GM12878 (cell line): ENCODE results near the gene MAP6D1. TPM values are rescaled to one million over a fixed set of nuclear protein-coding genes. Genes with fewer than 3 reads are reported as not detected.
A peak's percentile ranks its signal among the peaks of the same experiment; 100 is the strongest.

ENCODE experiments used
- ATAC-seq: fragments of 200-7000 bp; cut with Tn5 transposase; 3 replicates; pipeline ENCODE4 v1.9.1; 2020; ENCODE audit warnings: mild to moderate bottlenecking, moderate library complexity
- BruUV-seq: library from RNA; stranded (reverse); fragments of 400-500 nt; replicated peaks from 2 replicates; lab custom pipeline; 2021; lab: Mats Ljungman, UMichigan
- CTCF ChIA-PET: fragments of 300-600 bp; sonication (Branson Sonifier 250); formaldehyde crosslinking; extraction: SDS; loops from one replicate; lab custom pipeline; 2021; ENCODE audit warnings: inconsistent platforms; lab: Yijun Ruan, JAX
- POLR2A ChIA-PET: fragments of 350-600 bp; formaldehyde crosslinking; extraction: SDS; loops from one replicate; lab custom pipeline; 2021; ENCODE audit warnings: inconsistent platforms; lab: Charles Lee
- RAD21 ChIA-PET: fragments of 300-600 bp; sonication (Branson Sonifier 250); formaldehyde crosslinking; loops from one replicate; lab custom pipeline; 2023; ENCODE audit warnings: antibody characterized with exemption; ENCODE audit not compliant: unreplicated experiment; lab: Charles Lee
- SMC1A ChIA-PET: fragments of 300-600 bp; sonication (Branson Sonifier 250); formaldehyde crosslinking; loops from one replicate; lab custom pipeline; 2023; ENCODE audit not compliant: unreplicated experiment, uncharacterized antibody; lab: Charles Lee
- DNase-seq: peaks from one replicate; pipeline ENCODE4 v3.0.0-alpha.2; 2011; ENCODE audit warnings: low read depth, low spot score
- FAIRE-seq: peaks from 3 replicates; lab custom pipeline; 2011; peaks lifted over from hg19 to GRCh38; lab: Jason Lieb, UNC
- H2AFZ ChIP-seq: 2 replicates; pipeline ENCODE4 v1.6.0; 2011; ENCODE audit warnings: low read depth, low read length, control low read depth; ENCODE audit not compliant: control insufficient read depth
- H3K27ac ChIP-seq: 2 replicates; pipeline ENCODE4 v1.5.1; 2011; ENCODE audit warnings: control low read depth; ENCODE audit not compliant: control insufficient read depth, insufficient read depth
- H3K27me3 ChIP-seq, 2 experiments: replicated peaks in 1 of 2; 2 replicates each; pipeline versions ENCODE4 v1.6.0 to v1.6.1; 2011; ENCODE audit warnings: low read length in 1 of 2; ENCODE audit not compliant: control insufficient read depth in 2 of 2, insufficient read depth in 2 of 2
- H3K36me3 ChIP-seq, 2 experiments: 2 replicates each; pipeline ENCODE4 v1.5.1; 2011; ENCODE audit warnings: low read length in 1 of 2; ENCODE audit not compliant: control insufficient read depth in 2 of 2, insufficient read depth in 2 of 2
- H3K4me1 ChIP-seq: 2 replicates; pipeline ENCODE4 v1.6.1; 2011; ENCODE audit warnings: mild to moderate bottlenecking, low read length, moderate library complexity, mixed read lengths; ENCODE audit not compliant: control insufficient read depth, insufficient read depth
- H3K4me2 ChIP-seq: 2 replicates; pipeline ENCODE4 v1.6.0; 2011; ENCODE audit warnings: control low read depth; ENCODE audit not compliant: control insufficient read depth, insufficient read depth
- H3K4me3 ChIP-seq: fragments of 200-600 bp; sonication (generic); 2 replicates; pipeline ENCODE4 v1.5.1; 2016
- H3K79me2 ChIP-seq: 2 replicates; pipeline ENCODE4 v1.6.0; 2011; ENCODE audit warnings: low read length; ENCODE audit not compliant: control insufficient read depth, insufficient read depth
- H3K9ac ChIP-seq: 2 replicates; pipeline ENCODE4 v1.8.0; 2011; ENCODE audit warnings: low read length, control low read depth, mixed read lengths; ENCODE audit not compliant: control insufficient read depth, insufficient read depth
- H3K9me3 ChIP-seq: replicated peaks from 3 replicates; pipeline ENCODE4 v1.5.1; 2011; ENCODE audit warnings: mild to moderate bottlenecking, low read length; ENCODE audit not compliant: control insufficient read depth, insufficient read depth
- H4K20me1 ChIP-seq: 2 replicates; pipeline ENCODE4 v1.6.0; 2011; ENCODE audit not compliant: control insufficient read depth, insufficient read depth
- BMI1 ChIP-seq: fragments of 450-650 bp; IDR thresholded peaks from 2 replicates; pipeline ENCODE4 v1.6.1; 2016; ENCODE audit warnings: mild to moderate bottlenecking, moderate library complexity, borderline replicate concordance
- ESRRA ChIP-seq: IDR thresholded peaks from 2 replicates; pipeline ENCODE4 v1.6.1; 2012; ENCODE audit warnings: mild to moderate bottlenecking, low read length, improper control_type of control experiment
- EZH2 ChIP-seq: IDR thresholded peaks from 2 replicates; pipeline ENCODE4 v1.6.1; 2012; ENCODE audit warnings: low read depth, mild to moderate bottlenecking, control low read depth, inconsistent platforms, low read length, borderline replicate concordance; ENCODE audit not compliant: control insufficient read depth
- IKZF2 ChIP-seq, 2 experiments: fragments of 450-650 bp; IDR thresholded peaks; 2 replicates each; pipeline ENCODE4 v1.6.1; 2017; ENCODE audit warnings: mild to moderate bottlenecking in 2 of 2, moderate library complexity in 2 of 2
- RCOR1 ChIP-seq: conservative IDR thresholded peaks from 2 replicates; pipeline ENCODE4 v1.6.1; 2012; ENCODE audit warnings: low read depth, low read length, improper control_type of control experiment
- STAT1 ChIP-seq: fragments of 450-650 bp; conservative IDR thresholded peaks from 2 replicates; pipeline ENCODE4 v1.6.1; 2014; ENCODE audit warnings: antibody characterized with exemption, mild to moderate bottlenecking
- SUPT20H ChIP-seq: IDR thresholded peaks from 2 replicates; pipeline ENCODE4 v1.6.1; 2011; ENCODE audit warnings: low read depth, mild to moderate bottlenecking, low read length, moderate library complexity, borderline replicate concordance; ENCODE audit not compliant: control insufficient read depth
- ZZZ3 ChIP-seq: IDR thresholded peaks from 2 replicates; pipeline ENCODE4 v1.6.1; 2011; ENCODE audit warnings: low read depth; ENCODE audit not compliant: control insufficient read depth, insufficient read length
- WGBS: methylation state at CpG from one replicate; pipeline ENCODE4 v1.1.6; 2016; ENCODE audit warnings: low lambda C conversion rate; ENCODE audit not compliant: insufficient replicate concordance, insufficient coverage; ENCODE audit errors: missing lambda C conversion rate; 5-methylcytosine and 5-hydroxymethylcytosine counted together
- in situ Hi-C: fragments of 300-500 bp; cut with MboI; formaldehyde crosslinking; loops from 9 replicates; pipeline ENCODE4 v1.14.3; 2018; ENCODE audit warnings: mixed read lengths
- intact Hi-C: fragments of 100-400 bp; cut with micrococcal nuclease; formaldehyde crosslinking; loops from one replicate; pipeline ENCODE4 v1.14.2; 2022; ENCODE audit not compliant: unreplicated experiment
- polyA plus RNA-seq, 11 experiments: library from polyadenylated mRNA; depleted of rRNA in 4 of 11; unstranded in 6 of 11; stranded (reverse) in 5 of 11; fragments of >200 nt; fragmentation: Nextera tagmentation in 4 of 11; fragmentation: Illumina TruSeq in 1 of 11; extraction: Ambion mirVana in 4 of 11; extraction: Trizol in 1 of 11; gene quantifications; 1 replicate in 1 of 11; 2 replicates in 10 of 11; pipeline versions ENCODE4 v1.2.1 to v1.2.3, GENCODE V29; 2011 to 2016; ENCODE audit warnings: inconsistent platforms in 2 of 11, missing spikeins in 2 of 11, low read depth in 1 of 11
- total RNA-seq, 4 experiments: library from RNA; depleted of rRNA in 3 of 4; stranded (reverse); fragments of >200 nt in 3 of 4; fragmentation: Illumina TruSeq in 1 of 4; extraction: Trizol in 1 of 4; gene quantifications; 2 replicates each; pipeline versions ENCODE4 v1.2.1 to v1.2.3, GENCODE V29; 2013 to 2021
- TF ChIP-seq, protein P1 (sequence below): fragments of 450-650 bp; formaldehyde crosslinking; IDR thresholded peaks from 2 replicates; pipeline ENCODE4 v1.4.0; 2022; ENCODE audit warnings: mild to moderate bottlenecking, moderate library complexity
- TF ChIP-seq, protein P2 (sequence below): fragments of 450-650 bp; IDR thresholded peaks from 2 replicates; pipeline ENCODE4 v1.6.1; 2016; ENCODE audit warnings: mild to moderate bottlenecking

MAP6D1 gene
- total and polyA plus RNA-seq, 10 of the 15 experiments (the other 5 are each of a cell fraction or from before 2014, with no cell fraction given): 0.50 to 2.2 (median 1.2) TPM; not detected in 3

DNA sequence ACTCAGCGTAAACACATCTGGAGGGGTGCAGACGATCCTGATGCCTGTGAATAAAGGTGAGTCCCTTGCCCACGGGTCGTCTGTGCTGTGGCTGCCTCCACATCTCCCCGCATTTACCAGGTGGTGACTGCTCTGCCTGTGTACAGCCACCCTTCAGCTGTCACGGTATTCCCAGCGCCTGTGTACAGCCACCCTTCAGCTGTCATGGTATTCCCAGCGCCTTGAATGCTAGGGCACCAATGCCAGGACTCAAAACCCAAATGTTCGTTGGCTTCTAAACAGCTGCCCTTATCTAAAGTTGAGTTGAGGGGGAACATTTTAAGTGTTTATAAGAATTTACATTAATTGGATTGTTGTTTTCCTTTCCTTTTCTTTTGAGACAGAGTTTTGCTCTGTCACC is 27.4 kb downstream of the MAP6D1 start (continued):
- TF ChIP-seq RCOR1: no peak

DNA sequence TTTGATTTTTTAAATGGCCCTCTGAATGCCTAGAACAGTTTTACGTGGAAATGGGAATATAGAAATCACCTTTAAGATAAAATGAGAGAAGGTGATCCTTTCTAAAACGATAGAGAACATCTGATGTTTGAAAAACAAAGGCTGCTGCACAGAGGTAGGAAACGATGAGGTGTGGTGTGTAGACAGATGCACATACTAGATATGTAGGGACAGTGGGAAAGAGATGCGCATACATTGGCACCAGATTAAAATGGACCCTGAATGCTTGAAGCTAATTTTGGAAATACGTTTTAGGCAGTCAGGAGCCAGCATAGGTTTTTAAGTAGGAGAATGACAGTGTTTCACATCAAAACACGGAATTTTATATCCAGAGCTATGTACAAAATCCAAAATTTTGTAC is 29.0 kb downstream of the MAP6D1 start:
- H3K79me2 ChIP-seq: no peaks in the 10 kb centered on the region
- H4K20me1 ChIP-seq: no peaks in the 10 kb centered on the region
- H2AFZ ChIP-seq: no peak overlapping the region
- ChIA-PET RAD21 (no interaction called here), CTCF (interaction anchor here (0.7 kb wide), 1 partner anchor 26 kb away, joined by 3 read pairs; no protein-coding TSS in a partner anchor), SMC1A (interaction anchor here (1.0 kb wide), 1 partner anchor 91 kb away, joined by 3 read pairs; no protein-coding TSS in a partner anchor), POLR2A (no interaction called here)
- no peak for ATAC-seq
- BruUV-seq: no TSS peak
- H3K4me3 ChIP-seq: no peak overlapping the region
- 97% methylated on average over 6 of the region's 6 CpGs for WGBS
- no peaks in the 10 kb centered on the region for H3K4me1 ChIP-seq
- H3K27ac ChIP-seq: no peak overlapping the region
- in situ Hi-C loops (no loop called here), intact Hi-C loops (no loop called here)
- no peaks in the 10 kb centered on the region for H3K27me3 ChIP-seq
- no peak for DNase-seq
- H3K9me3 ChIP-seq: no peaks in the 10 kb centered on the region
- H3K4me2 ChIP-seq: no peak overlapping the region
- H3K36me3 ChIP-seq: peaks cover 5 to 31% of the 10 kb centered on the region in 2 experiments
- no peak overlapping the region for H3K9ac ChIP-seq
- TF ChIP-seq IKZF2 (IDR thresholded peaks at IDR 0.05): no peak
- no peak for FAIRE-seq

DNA sequence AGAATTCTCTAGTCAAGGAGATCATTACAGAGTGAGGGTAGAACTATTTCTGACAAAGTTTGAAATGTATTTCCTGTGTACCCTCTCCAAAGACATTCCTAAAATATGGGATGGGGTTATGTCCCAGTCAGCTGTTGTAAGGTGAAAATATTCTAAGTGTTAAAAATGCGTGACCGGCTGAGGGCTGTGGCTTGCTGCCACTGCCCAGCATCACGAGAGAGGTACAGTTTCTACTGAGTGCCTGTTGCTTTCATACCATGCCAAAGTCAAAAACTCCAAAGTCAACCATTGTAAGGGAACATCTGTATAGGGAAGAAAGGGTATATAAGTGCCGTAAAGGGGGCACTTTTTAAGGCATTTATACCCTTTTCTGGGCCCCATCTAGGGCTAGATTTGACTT is 30.9 kb downstream of the MAP6D1 start:
- ChIA-PET POLR2A (no interaction called here), RAD21 (no interaction called here), SMC1A (no interaction called here), CTCF (interaction anchor here (0.6 kb wide), 1 partner anchor 361 kb away, joined by 4 read pairs; no protein-coding TSS in a partner anchor)
- H3K4me1 ChIP-seq: no peaks in the 10 kb centered on the region
- intact Hi-C loops (no loop called here), in situ Hi-C loops (no loop called here)
- no peak overlapping the region for H2AFZ ChIP-seq
- DNase-seq (no peak), FAIRE-seq (no peak), ATAC-seq (no peak)
- H3K79me2 ChIP-seq: no peaks in the 10 kb centered on the region
- H3K4me3 ChIP-seq: no peak overlapping the region
- 95% methylated on average over 4 of the region's 4 CpGs for WGBS
- peaks cover 7 to 34% of the 10 kb centered on the region in 2 experiments for H3K36me3 ChIP-seq
- H3K9me3 ChIP-seq: no peaks in the 10 kb centered on the region
- H3K27ac ChIP-seq: no peak overlapping the region
- no peak overlapping the region for H3K4me2 ChIP-seq
- H3K9ac ChIP-seq: no peak overlapping the region
- H3K27me3 ChIP-seq: no peaks in the 10 kb centered on the region
- H4K20me1 ChIP-seq: no peaks in the 10 kb centered on the region
- BruUV-seq: TSS peak; percentile 54
- TF ChIP-seq SUPT20H (no peak), BMI1 (no peak), STAT1 (no peak), ESRRA (no peak), EZH2 (no peak), ZZZ3 (no peak)
- TF ChIP-seq, protein P1, sequence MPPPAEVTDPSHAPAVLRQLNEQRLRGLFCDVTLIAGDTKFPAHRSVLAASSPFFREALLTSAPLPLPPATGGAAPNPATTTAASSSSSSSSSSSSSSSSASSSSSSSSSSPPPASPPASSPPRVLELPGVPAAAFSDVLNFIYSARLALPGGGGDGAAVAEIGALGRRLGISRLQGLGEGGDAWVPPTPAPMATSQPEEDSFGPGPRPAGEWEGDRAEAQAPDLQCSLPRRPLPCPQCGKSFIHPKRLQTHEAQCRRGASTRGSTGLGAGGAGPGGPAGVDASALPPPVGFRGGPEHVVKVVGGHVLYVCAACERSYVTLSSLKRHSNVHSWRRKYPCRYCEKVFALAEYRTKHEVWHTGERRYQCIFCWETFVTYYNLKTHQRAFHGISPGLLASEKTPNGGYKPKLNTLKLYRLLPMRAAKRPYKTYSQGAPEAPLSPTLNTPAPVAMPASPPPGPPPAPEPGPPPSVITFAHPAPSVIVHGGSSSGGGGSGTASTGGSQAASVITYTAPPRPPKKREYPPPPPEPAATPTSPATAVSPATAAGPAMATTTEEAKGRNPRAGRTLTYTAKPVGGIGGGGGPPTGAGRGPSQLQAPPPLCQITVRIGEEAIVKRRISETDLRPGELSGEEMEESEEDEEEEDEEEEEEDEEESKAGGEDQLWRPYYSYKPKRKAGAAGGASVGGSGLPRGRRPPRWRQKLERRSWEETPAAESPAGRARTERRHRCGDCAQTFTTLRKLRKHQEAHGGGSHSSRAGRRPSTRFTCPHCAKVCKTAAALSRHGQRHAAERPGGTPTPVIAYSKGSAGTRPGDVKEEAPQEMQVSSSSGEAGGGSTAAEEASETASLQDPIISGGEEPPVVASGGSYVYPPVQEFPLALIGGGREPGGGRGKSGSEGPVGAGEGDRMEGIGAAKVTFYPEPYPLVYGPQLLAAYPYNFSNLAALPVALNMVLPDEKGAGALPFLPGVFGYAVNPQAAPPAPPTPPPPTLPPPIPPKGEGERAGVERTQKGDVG (CRISPR knock-in tag): no peak
- TF ChIP-seq, protein P2, sequence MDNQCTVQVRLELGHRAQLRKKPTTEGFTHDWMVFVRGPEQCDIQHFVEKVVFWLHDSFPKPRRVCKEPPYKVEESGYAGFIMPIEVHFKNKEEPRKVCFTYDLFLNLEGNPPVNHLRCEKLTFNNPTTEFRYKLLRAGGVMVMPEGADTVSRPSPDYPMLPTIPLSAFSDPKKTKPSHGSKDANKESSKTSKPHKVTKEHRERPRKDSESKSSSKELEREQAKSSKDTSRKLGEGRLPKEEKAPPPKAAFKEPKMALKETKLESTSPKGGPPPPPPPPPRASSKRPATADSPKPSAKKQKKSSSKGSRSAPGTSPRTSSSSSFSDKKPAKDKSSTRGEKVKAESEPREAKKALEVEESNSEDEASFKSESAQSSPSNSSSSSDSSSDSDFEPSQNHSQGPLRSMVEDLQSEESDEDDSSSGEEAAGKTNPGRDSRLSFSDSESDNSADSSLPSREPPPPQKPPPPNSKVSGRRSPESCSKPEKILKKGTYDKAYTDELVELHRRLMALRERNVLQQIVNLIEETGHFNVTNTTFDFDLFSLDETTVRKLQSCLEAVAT: no peak
